ENCODE results near the gene PKLR. TPM values are rescaled to one million over a fixed set of nuclear protein-coding genes. Genes with fewer than 3 reads are reported as not detected.

PKLR gene
- polyA plus RNA-seq, 1 of the 3 experiments (the other 2 are of a cell fraction), result not detected

DNA sequence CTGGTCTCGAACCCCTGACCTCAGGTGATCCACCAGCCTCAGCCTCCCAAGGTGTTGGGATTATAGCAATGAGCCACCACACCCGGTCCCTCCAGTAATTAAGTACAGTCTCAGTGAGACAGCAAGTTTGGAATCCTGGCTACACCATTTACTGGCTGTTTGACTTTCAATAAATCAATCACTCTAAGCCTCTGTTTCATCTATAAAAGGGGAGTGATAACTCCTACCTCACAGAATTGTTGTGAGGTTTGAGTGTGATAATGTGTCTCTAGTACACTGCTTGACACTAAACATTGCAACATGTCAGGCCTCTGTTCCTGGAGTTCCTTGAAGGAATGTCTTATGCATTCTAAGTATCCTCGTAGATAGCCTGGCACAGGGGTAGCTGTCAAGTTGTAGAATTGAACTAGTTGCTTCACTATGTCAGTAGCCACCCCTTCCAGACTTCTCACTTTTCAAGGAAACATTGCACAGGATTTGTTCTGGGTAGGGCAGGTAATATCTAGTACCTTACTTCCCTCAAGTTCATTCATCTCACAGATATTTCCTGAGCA lies 58.4 kb downstream of the PKLR start:
- ChIA-PET POLR2A (interaction anchor here (2.4 kb wide), 1 partner anchor 30 kb away, joined by 6 read pairs; the partner anchor contains the start of gene CLK2), CTCF (interaction anchor here (1.6 to 4.2 kb wide), 4 partner anchors 9 to 68 kb away, joined by 4 to 29 read pairs (median 10); no protein-coding TSS in a partner anchor)
- WGBS (ENCODE audit: low lambda C conversion rate), result 87% methylated on average over 3 of the region's 3 CpGs
- peaks cover 28% of the 10 kb centered on the region for H3K79me2 ChIP-seq (ENCODE audit: insufficient read depth)
- peak overlapping the region; percentile 75 to 89; a peak in 3 of 4 replicates for H3K27ac ChIP-seq (ENCODE audit: low read depth in 2 of 2, low read length in 1 of 2)
- no peak overlapping the region for H2AFZ ChIP-seq (ENCODE audit: low read depth)
- peaks cover 4 to 11% of the 10 kb centered on the region in 2 experiments for H3K36me3 ChIP-seq (replicated peaks in 1 of 2; ENCODE audit: control insufficient read depth in 1 of 2, insufficient read depth in 2 of 2, low read length in 1 of 2)
- H4K20me1 ChIP-seq (ENCODE audit: insufficient read depth), result no peaks in the 10 kb centered on the region
- H3K27me3 ChIP-seq (ENCODE audit: insufficient read depth), result no peaks in the 10 kb centered on the region
- no peak for TF ChIP-seq EP300 (IDR thresholded peaks at IDR 0.05; ENCODE audit: borderline replicate concordance in 1 of 2, low read depth in 1 of 2, low read length in 1 of 2)
- TF ChIP-seq JUND (IDR thresholded peaks at IDR 0.05), result no peak
- TF ChIP-seq FOXM1 (IDR thresholded peaks at IDR 0.05; ENCODE audit: low read depth), result no peak
- peaks cover 0 to 24% of the 10 kb centered on the region in 2 experiments; a peak in 3 of 4 replicates for H3K4me1 ChIP-seq (ENCODE audit: control insufficient read depth in 1 of 2, insufficient read depth in 2 of 2, low read depth in 1 of 2, low read length in 1 of 2)
- peaks cover 26% of the 10 kb centered on the region for H3F3A ChIP-seq (replicated peaks; ENCODE audit: insufficient read depth)
- no peaks in the 10 kb centered on the region for H3K9me2 ChIP-seq
- no peaks in the 10 kb centered on the region for H3K9me3 ChIP-seq
- DNase-seq, result no peak
- H3K4me2 ChIP-seq, result peak overlapping the region; percentile 87
- peak overlapping the region; percentile 49 to 65; a peak in 3 of 4 replicates for H3K4me3 ChIP-seq (ENCODE audit: low read depth in 2 of 2, low read length in 1 of 2)
- H3K9ac ChIP-seq, result peak overlapping the region; percentile 80; the same call in 1 of the 2 replicates

DNA sequence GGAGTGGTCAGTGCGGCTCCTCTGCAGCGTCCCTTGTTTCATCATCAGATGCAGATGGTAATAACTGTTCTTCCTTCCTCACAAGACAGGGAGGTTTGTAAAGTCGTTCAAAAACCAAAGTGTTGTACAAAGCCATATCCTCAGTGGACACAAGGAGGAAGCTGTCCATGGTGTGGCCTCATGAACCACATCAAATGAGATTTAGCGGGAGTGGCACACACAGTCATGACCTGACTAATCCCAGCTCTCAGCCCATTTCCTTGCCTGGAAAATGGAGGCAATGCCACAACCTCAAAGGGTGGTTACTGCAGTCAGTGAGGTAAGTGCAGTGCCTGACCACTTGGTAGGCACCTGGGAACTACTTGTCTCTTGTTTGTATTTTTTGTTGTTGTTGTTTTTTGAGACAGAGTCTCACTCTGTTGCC lies 59.4 kb downstream of the PKLR start:
- Histone ChIP-seq H3K9me2 (no peaks in the 10 kb centered on the region), H3K27ac (ENCODE audit: low read depth in 2 of 2, low read length in 1 of 2) (peak overlapping the region; percentile 13 to 69; a peak in 3 of 4 replicates), H3K9me3 (no peaks in the 10 kb centered on the region), H4K20me1 (ENCODE audit: insufficient read depth) (no peaks in the 10 kb centered on the region), H3K9ac (no peak overlapping the region), H2AFZ (ENCODE audit: low read depth) (no peak overlapping the region), H3K4me3 (ENCODE audit: low read depth in 2 of 2, low read length in 1 of 2) (no peak overlapping the region), H3K27me3 (ENCODE audit: insufficient read depth) (no peaks in the 10 kb centered on the region), H3F3A (replicated peaks; ENCODE audit: insufficient read depth) (peaks cover 26% of the 10 kb centered on the region), H3K36me3 (replicated peaks in 1 of 2; ENCODE audit: control insufficient read depth in 1 of 2, insufficient read depth in 2 of 2, low read length in 1 of 2) (peaks cover 0 to 3% of the 10 kb centered on the region in 2 experiments), H3K4me2 (no peak overlapping the region), H3K4me1 (ENCODE audit: control insufficient read depth in 1 of 2, insufficient read depth in 2 of 2, low read depth in 1 of 2, low read length in 1 of 2) (peaks cover 0 to 24% of the 10 kb centered on the region in 2 experiments; a peak in 3 of 4 replicates), H3K79me2 (ENCODE audit: insufficient read depth) (peaks cover 28% of the 10 kb centered on the region)
- TF ChIP-seq POLR2AphosphoS5 (IDR thresholded peaks at IDR 0.05; ENCODE audit: low read depth, low read length), result no peak
- no peak for TF ChIP-seq CHD2 (IDR thresholded peaks at IDR 0.05; ENCODE audit: low read length, partially characterized antibody)
- TF ChIP-seq, protein P1, sequence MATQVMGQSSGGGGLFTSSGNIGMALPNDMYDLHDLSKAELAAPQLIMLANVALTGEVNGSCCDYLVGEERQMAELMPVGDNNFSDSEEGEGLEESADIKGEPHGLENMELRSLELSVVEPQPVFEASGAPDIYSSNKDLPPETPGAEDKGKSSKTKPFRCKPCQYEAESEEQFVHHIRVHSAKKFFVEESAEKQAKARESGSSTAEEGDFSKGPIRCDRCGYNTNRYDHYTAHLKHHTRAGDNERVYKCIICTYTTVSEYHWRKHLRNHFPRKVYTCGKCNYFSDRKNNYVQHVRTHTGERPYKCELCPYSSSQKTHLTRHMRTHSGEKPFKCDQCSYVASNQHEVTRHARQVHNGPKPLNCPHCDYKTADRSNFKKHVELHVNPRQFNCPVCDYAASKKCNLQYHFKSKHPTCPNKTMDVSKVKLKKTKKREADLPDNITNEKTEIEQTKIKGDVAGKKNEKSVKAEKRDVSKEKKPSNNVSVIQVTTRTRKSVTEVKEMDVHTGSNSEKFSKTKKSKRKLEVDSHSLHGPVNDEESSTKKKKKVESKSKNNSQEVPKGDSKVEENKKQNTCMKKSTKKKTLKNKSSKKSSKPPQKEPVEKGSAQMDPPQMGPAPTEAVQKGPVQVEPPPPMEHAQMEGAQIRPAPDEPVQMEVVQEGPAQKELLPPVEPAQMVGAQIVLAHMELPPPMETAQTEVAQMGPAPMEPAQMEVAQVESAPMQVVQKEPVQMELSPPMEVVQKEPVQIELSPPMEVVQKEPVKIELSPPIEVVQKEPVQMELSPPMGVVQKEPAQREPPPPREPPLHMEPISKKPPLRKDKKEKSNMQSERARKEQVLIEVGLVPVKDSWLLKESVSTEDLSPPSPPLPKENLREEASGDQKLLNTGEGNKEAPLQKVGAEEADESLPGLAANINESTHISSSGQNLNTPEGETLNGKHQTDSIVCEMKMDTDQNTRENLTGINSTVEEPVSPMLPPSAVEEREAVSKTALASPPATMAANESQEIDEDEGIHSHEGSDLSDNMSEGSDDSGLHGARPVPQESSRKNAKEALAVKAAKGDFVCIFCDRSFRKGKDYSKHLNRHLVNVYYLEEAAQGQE (IDR thresholded peaks at IDR 0.05; ENCODE audit: low read depth, low read length), result 0 out of 2 replicates have a peak, but pooled peaks have one; percentile 10
- POLR2A ChIA-PET, result interaction anchor here (0.6 to 1.5 kb wide), 2 partner anchors 13 to 1068 kb away, joined by 4 read pairs; partner anchors contain the start of gene ENTREP3
- DNase-seq, result no peak
- CTCF ChIA-PET, result interaction anchor here (1.0 to 4.2 kb wide), 5 partner anchors 10 to 65 kb away, joined by 3 to 29 read pairs (median 3); partner anchors contain the start of gene THBS3
- 85% methylated on average over 4 of the region's 4 CpGs for WGBS (ENCODE audit: low lambda C conversion rate)
